Measurements from ENCODE around the gene NEDD9.

The NEDD9 gene

GRCh38 chr6:11181478-11182136 lies 50.9 kb downstream of the NEDD9 start:
- no peak for DNase-seq (ENCODE audit: low read depth, low spot score)

GRCh38 chr6:11179419-11180202 lies 52.9 kb downstream of the NEDD9 start:
- DNase-seq (ENCODE audit: low read depth, low spot score): no peak

DNA sequence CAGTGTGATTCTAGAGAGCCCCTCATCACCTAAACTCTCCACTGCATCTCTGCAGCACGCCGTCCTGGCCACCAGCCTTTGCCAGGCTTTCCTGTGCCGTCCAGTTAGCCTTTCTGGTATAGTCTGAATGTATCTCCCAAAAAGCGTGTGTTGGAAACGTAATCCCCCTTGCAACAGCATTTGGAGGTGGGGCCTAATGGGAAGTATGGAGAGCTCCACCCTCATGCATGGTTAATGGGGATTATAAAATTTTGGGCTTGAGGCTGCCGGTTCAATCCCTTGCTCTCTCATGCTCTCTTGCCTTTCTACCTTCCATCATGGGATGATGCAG lies 53.4 kb downstream of the NEDD9 start:
- DNase-seq (ENCODE audit: low read depth, low spot score): no peak

DNA sequence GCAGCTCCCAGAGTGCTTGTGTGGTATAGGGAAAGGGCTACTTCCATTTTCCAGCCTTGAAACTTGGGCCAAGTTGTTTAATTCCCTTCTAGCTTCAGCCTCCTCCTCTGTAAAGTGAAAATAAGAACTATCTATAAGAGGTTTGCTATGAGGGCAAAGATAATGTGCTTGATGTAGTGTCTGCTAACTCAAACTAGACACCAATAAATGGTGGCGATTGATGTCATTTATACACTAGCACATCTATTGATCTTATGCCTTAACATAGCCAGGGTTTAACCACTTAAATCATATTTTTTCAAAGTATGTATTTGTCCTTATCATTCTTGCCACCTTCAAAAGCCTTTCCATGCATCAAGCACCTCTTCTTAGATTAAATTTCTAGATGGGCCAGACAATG lies 55.2 kb downstream of the NEDD9 start:
- DNase-seq (ENCODE audit: low read depth, low spot score): no peak

DNA sequence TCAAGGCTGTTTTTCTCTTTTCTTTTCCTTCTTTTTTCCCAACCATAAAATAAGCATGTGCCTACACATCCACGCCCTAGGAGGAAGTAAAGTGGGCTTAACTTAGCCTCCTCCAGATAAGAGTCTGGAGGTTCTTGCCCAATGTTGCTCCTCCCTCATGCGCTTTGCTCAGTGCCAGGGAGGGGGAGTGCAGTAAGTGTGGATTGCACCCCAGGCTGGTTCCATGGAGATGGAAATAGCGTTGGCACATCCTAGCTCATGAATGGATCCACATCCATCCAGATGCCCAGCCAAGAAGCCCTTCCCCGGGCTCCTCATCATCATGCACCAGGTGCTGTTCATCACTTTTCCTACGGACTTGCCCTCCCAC lies 58.2 kb downstream of the NEDD9 start:
- DNase-seq (ENCODE audit: low read depth, low spot score): no peak

DNA sequence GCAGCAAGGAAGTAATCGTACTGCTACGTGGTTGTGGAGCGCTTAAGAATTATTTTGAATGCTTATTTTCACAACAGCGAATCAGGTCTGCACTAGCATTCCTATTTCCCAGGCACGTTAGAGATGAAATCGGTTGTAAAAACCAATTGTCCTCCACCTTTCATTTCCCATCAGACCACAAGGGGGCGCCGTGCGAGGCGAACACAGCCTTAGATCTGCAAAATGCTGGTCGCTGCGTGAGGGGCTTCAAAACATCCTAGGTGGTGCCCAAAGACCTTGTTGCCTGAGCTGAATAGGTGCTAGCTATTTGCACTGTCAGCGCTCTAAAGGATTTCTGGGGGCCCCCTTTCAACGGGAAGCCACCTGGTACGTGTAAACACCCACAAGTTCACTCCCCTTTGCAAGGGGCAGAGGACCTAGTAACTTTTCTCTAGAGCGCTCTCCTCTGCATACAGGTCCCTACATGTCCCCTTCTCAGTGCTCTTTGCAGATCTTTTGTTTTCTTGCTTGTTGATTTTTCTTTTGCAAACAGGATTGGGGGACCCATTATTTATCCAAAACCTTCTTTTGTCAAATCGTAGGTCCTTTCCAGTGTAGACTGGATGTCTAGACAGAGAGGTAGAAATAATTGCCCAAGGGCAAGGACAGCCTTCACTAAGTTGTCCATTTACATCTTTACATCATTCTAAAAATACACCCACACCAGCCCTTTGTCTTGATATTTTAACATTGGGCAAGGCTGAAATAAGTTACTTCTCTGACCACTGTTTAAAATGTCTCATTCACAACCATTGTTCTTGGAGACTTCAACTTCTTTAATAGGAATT lies 59.8 kb downstream of the NEDD9 start:
- DNase-seq (ENCODE audit: low read depth, low spot score): peak; percentile 75

- no peak for DNase-seq (ENCODE audit: low read depth, low spot score)
Observed at GRCh38 chr6:11171952-11172351, 60.5 kb downstream of the NEDD9 start.

- no peak for DNase-seq (ENCODE audit: low read depth, low spot score)
Observed at GRCh38 chr6:11168091-11168635, 64.3 kb downstream of the NEDD9 start.

DNA sequence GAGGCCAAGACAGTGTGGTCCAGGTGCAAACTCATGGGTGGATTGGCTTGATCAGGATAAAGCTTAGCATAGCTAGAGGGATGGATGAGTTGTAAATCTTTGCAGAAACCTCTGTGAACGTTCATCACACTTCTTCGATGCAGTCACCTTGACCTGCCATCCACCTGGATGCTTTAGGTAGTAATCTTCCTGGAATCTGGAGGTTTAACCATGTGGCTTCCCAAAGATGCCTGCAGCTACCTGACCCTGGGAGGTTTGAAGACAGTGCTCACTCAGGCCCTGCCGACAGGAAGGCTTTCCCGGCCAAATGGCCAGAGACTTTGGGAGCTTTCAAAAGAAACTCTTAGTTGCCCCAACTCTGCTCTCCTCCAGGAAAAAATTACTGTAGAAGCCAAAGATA lies 65.5 kb downstream of the NEDD9 start:
- no peak for DNase-seq (ENCODE audit: low read depth, low spot score)

DNA sequence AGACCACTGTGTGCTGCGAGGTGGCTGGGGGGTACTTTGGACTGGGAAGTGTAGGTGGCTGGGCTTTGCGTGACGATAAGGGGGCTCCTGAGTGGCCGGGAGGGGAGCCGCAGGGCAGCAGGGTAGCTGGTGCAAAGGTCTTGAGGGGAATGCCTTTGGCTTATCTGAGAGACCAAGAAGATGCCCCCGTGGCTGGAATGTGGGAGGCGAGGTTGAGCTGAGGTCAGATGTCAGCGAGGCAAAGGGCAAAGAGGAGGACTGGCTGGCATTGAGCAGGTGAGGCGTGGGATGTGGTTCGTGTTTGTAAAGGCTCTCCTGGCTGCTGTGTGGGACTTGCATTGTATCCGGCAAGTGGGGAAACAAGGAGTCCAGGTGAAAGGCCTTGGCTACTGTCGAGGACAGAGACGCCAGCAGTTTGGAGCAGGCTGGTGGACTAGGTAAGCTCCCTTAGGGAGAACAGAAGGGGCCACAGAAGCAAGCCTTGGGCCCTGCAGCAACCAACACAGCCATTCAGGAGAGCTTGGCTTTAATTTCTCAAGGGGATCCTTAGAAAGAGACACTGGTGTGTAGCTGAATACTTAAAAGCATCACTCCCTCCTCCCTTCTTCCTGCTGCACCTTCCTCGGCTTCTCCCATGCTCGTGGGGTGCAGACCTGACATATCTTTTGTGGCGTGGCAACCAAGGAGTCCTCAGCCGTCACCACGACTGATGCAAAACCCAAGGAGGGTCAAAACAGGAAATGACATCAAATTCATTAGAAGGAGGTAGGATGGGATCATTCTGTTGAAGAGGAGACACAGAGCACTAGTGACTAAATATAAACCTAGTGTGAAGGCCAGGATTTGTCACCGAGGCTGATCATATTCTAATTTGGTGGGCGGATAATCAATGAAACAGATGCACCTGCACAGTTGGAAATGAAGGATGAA lies 67.5 kb downstream of the NEDD9 start:
- DNase-seq (ENCODE audit: low read depth, low spot score): no peak

DNA sequence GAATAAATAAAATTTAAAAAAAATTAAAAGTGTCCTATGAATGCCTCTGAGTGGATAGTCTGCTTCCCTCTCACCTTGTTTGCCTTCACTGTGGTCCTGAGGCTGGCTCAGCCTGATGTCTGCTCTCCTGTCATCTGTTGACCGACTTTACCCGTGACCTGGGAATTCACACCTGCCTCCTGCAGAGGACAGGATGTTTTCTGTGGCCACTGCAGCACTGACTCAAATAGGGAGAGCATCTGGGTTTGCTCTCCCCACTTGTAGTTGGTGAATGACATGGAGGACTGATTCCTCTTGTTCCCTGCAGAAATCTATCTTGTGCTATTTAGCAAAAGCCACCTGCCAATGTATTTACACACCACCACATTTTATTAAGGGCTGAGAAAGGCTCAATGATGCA lies 68.5 kb downstream of the NEDD9 start:
- no peak for DNase-seq (ENCODE audit: low read depth, low spot score)

GRCh38 chr6:11162262-11162661 lies 70.2 kb downstream of the NEDD9 start:
- no peak for DNase-seq (ENCODE audit: low read depth, low spot score)

DNA sequence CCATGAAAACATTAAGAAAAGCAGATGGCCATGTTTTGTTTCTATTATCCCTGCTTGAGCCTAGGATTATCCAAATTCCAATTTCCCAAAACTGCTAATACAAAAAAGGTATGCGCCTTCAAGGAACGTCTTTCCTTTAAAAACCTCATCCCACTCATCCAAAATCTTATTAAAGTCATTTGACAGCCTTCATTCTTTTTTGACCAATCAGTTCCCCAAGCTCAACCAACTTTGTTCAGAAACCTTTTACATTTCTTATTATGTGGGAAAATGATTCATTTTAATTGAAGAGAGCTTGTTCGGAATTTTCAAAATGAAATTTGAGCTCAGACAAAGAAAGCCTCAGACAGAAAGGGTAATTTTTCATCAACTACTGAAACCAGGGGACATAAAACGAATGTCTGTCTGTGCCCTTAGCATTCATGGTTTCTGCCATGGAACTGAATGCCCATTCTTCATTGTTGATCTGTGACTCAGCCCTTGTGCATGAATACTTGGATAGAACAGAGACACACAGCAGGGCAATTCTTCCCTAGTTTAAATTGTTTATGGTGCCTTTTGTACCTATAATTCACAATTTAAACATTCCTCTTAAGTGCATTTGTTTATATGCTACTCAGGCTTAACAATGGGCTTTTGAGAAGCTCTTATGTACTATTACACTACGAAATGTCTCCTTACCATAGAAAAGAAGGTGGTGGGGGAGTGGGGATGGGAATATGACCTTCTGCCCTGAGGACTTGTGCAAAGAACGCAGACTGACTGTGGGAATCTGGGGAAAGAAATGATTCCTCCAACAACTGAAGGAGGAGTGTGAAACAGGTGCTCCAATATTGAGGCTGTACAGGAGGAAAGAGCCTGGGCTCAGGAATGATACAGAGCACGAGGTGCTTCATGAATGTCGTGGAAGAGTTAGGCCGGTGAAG lies 71.2 kb downstream of the NEDD9 start:
- DNase-seq (ENCODE audit: low read depth, low spot score): no peak

DNA sequence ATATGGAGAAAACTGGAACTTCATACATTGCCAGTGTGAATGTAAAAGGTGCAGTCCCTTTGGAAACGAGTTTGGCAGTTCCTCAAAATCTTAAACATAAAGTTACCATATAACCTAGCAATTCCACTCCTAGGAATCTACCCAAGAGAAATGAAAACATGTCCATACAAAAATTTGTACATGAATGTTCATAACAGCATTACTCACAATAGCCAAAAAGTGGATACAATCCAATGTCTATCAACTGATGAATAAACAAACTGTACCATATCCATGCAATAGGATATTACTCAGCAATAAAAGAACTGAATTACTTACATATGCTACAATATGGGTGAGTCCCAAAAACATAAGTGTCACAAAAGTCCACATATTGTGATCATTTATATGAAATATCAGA lies 72.3 kb downstream of the NEDD9 start:
- no peak for DNase-seq (ENCODE audit: low read depth, low spot score)

GRCh38 chr6:11155589-11155988 lies 76.9 kb downstream of the NEDD9 start:
- no peak for DNase-seq (ENCODE audit: low read depth, low spot score)

- DNase-seq (ENCODE audit: low read depth, low spot score): no peak
Observed at GRCh38 chr6:11153447-11153846, 79.0 kb downstream of the NEDD9 start.

- no peak for DNase-seq (ENCODE audit: low read depth, low spot score)
Observed at GRCh38 chr6:11152581-11152980, 79.9 kb downstream of the NEDD9 start.

GRCh38 chr6:11151488-11151887 lies 81.0 kb downstream of the NEDD9 start:
- no peak for DNase-seq (ENCODE audit: low read depth, low spot score)

GRCh38 chr6:11149551-11149950 lies 82.9 kb downstream of the NEDD9 start:
- DNase-seq (ENCODE audit: low read depth, low spot score): no peak

- no peak for DNase-seq (ENCODE audit: low read depth, low spot score)
Observed at GRCh38 chr6:11146117-11146826, 86.2 kb downstream of the NEDD9 start.
